Measurements from ENCODE around the gene SMTN. TPM values are rescaled to one million over a fixed set of nuclear protein-coding genes. Genes with fewer than 3 reads are reported as not detected.

The SMTN gene
- total and polyA plus RNA-seq, 4 experiments from 2014 or later, result 0.34 to 1.7 (median 1.2) TPM

- intact Hi-C loops (cut with micrococcal nuclease), result no loop called here
Measured at GRCh38 chr22:31130873-31131272, 49.8 kb downstream of the SMTN start.

DNA sequence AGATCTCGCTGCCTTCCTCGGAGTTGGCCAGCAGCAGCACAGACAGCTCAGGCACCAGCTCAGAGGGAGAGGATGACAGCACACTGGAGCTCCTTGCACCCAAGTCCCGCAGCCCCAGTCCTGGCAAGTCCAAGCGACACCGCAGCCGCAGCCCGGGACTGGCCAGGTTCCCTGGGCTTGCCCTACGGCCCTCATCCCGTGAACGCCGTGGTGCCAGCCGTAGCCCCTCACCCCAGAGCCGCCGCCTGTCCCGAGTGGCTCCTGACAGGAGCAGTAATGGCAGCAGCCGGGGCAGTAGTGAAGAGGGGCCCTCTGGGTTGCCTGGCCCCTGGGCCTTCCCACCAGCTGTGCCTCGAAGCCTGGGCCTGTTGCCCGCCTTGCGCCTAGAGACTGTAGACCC is 52.8 kb downstream of the SMTN start:
- no peak overlapping the region for H3K27ac Mint-ChIP-seq
- H3K4me3 Mint-ChIP-seq, result no peak overlapping the region
- no peak for DNase-seq
- Histone ChIP-seq H3K27ac (ENCODE audit: low read depth, low read length) (no peak overlapping the region), H3K4me1 (ENCODE audit: insufficient read depth, low read length) (no peaks in the 10 kb centered on the region), H3K36me3 (ENCODE audit: insufficient read depth, low read length) (no peaks in the 10 kb centered on the region), H3K4me3 (ENCODE audit: low read length in 2 of 2) (no peak overlapping the region), H3K27me3 (ENCODE audit: insufficient read depth, low read length) (no peaks in the 10 kb centered on the region), H3K9me3 (ENCODE audit: control insufficient read depth in 1 of 2, low read length in 2 of 2) (no peaks in the 10 kb centered on the region)
- CTCF ChIA-PET (ENCODE audit: partially characterized antibody), result no interaction called here
- peaks cover 0 to 3% of the 10 kb centered on the region in 2 donors for H3K27me3 Mint-ChIP-seq
- no peaks in the 10 kb centered on the region for H3K9me3 Mint-ChIP-seq
- no peaks in the 10 kb centered on the region for H3K36me3 Mint-ChIP-seq
- intact Hi-C loops (cut with micrococcal nuclease), result no loop called here
- no peaks in the 10 kb centered on the region for H3K4me1 Mint-ChIP-seq
- POLR2A ChIA-PET (ENCODE audit: partially characterized antibody), result interaction anchor here (0.6 kb wide), 1 partner anchor 214 kb away, joined by 3 read pairs; no protein-coding TSS in a partner anchor

More at GRCh38 chr22:31130873-31131272, 49.8 kb downstream of the SMTN start:
- Mint-ChIP-seq H3K36me3 (no peaks in the 10 kb centered on the region), H3K27me3 (peaks cover 0 to 1% of the 10 kb centered on the region in 2 donors), H3K4me3 (no peak overlapping the region), H3K27ac (no peak overlapping the region), H3K9me3 (no peaks in the 10 kb centered on the region), H3K4me1 (no peaks in the 10 kb centered on the region)
- Histone ChIP-seq H3K4me1 (ENCODE audit: insufficient read depth, low read length) (no peaks in the 10 kb centered on the region), H3K27ac (ENCODE audit: low read depth, low read length) (no peak overlapping the region), H3K9me3 (ENCODE audit: control insufficient read depth in 1 of 2, low read length in 2 of 2) (no peaks in the 10 kb centered on the region), H3K27me3 (ENCODE audit: insufficient read depth, low read length) (no peaks in the 10 kb centered on the region), H3K4me3 (ENCODE audit: low read length in 2 of 2) (no peak overlapping the region), H3K36me3 (ENCODE audit: insufficient read depth, low read length) (no peaks in the 10 kb centered on the region)
- CTCF ChIA-PET (ENCODE audit: partially characterized antibody), result no interaction called here
- DNase-seq, result no peak
- POLR2A ChIA-PET (ENCODE audit: partially characterized antibody), result no interaction called here

GRCh38 chr22:31134688-31135087 is 53.6 kb downstream of the SMTN start:
- Mint-ChIP-seq H3K4me1 (no peaks in the 10 kb centered on the region), H3K27me3 (peaks cover 0 to 3% of the 10 kb centered on the region in 2 donors), H3K4me3 (no peak overlapping the region), H3K36me3 (no peaks in the 10 kb centered on the region), H3K27ac (no peak overlapping the region), H3K9me3 (no peaks in the 10 kb centered on the region)
- Histone ChIP-seq H3K36me3 (ENCODE audit: insufficient read depth, low read length) (no peaks in the 10 kb centered on the region), H3K27ac (ENCODE audit: low read depth, low read length) (no peak overlapping the region), H3K9me3 (ENCODE audit: control insufficient read depth in 1 of 2, low read length in 2 of 2) (no peaks in the 10 kb centered on the region), H3K4me1 (ENCODE audit: insufficient read depth, low read length) (no peaks in the 10 kb centered on the region), H3K4me3 (ENCODE audit: low read length in 2 of 2) (no peak overlapping the region), H3K27me3 (ENCODE audit: insufficient read depth, low read length) (no peaks in the 10 kb centered on the region)
- CTCF ChIA-PET (ENCODE audit: partially characterized antibody), result no interaction called here
- intact Hi-C loops (cut with micrococcal nuclease), result no loop called here
- POLR2A ChIA-PET (ENCODE audit: partially characterized antibody), result no interaction called here
- no peak for DNase-seq

DNA sequence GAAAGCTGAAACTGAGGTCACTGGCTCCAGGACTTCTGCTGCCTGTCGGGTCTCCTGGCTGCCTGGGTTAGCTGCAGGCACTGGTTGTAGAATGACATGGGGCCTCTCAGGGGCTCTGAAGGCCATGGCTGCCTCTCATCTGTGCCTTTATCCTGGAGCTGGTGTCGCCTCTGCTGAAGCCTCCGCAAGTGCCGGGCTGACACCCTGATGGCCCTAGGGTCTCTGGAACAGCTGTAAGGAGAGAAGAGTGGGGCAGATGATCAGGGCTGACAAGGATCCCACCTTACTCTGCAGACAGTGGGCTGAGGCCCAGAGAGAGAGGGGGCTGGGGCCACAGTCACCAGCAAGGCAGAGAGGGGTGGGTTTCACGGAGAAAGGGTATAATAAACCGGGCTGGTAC is 54.6 kb downstream of the SMTN start:
- H3K27me3 Mint-ChIP-seq, result peaks cover 0 to 3% of the 10 kb centered on the region in 2 donors
- H3K4me1 ChIP-seq (ENCODE audit: insufficient read depth, low read length), result no peaks in the 10 kb centered on the region
- H3K36me3 Mint-ChIP-seq, result no peaks in the 10 kb centered on the region
- H3K36me3 ChIP-seq (ENCODE audit: insufficient read depth, low read length), result no peaks in the 10 kb centered on the region
- H3K9me3 ChIP-seq (ENCODE audit: control insufficient read depth in 1 of 2, low read length in 2 of 2), result no peaks in the 10 kb centered on the region
- ChIA-PET CTCF (ENCODE audit: partially characterized antibody) (no interaction called here), POLR2A (ENCODE audit: partially characterized antibody) (no interaction called here)
- H3K4me3 Mint-ChIP-seq, result no peak overlapping the region
- no peaks in the 10 kb centered on the region for H3K4me1 Mint-ChIP-seq
- peak overlapping the region in 1 of 7 donors; percentile 14 for H3K27ac Mint-ChIP-seq
- no peak for DNase-seq
- H3K27me3 ChIP-seq (ENCODE audit: insufficient read depth, low read length), result no peaks in the 10 kb centered on the region
- no peak overlapping the region for H3K4me3 ChIP-seq (ENCODE audit: low read length in 2 of 2)
- intact Hi-C loops (cut with micrococcal nuclease), result no loop called here
- H3K27ac ChIP-seq (ENCODE audit: low read depth, low read length), result no peak overlapping the region
- no peaks in the 10 kb centered on the region for H3K9me3 Mint-ChIP-seq

DNA sequence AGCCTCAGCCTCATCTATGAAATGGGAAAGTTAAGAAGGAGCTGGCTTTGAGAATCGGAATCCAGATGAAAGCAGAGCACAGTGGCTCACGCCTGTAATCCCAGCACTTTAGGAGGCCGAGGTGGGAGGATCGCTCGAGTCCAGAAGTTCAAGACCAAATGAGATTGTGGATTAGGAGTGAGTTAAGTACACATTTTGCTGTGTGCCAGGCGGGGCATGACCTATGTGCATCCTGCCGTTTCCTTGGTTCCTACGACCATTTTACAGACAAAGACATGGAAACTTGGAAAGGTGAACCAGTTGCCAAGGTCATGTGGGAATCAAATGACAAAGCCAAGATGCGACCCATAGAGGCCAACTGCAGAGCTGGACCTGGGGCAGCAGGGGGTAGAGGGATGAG is 55.0 kb downstream of the SMTN start:
- POLR2A ChIA-PET (ENCODE audit: partially characterized antibody), result no interaction called here
- no peak overlapping the region for H3K4me3 ChIP-seq (ENCODE audit: low read length in 2 of 2)
- no peak for DNase-seq
- Mint-ChIP-seq H3K27me3 (peaks cover 0 to 3% of the 10 kb centered on the region in 2 donors), H3K27ac (peak overlapping the region in 1 of 7 donors; percentile 14), H3K9me3 (no peaks in the 10 kb centered on the region), H3K4me3 (no peak overlapping the region), H3K4me1 (no peaks in the 10 kb centered on the region), H3K36me3 (no peaks in the 10 kb centered on the region)
- no peaks in the 10 kb centered on the region for H3K4me1 ChIP-seq (ENCODE audit: insufficient read depth, low read length)
- H3K27ac ChIP-seq (ENCODE audit: low read depth, low read length), result no peak overlapping the region
- intact Hi-C loops (cut with micrococcal nuclease), result no loop called here
- H3K9me3 ChIP-seq (ENCODE audit: control insufficient read depth in 1 of 2, low read length in 2 of 2), result no peaks in the 10 kb centered on the region
- CTCF ChIA-PET (ENCODE audit: partially characterized antibody), result no interaction called here
- no peaks in the 10 kb centered on the region for H3K36me3 ChIP-seq (ENCODE audit: insufficient read depth, low read length)
- no peaks in the 10 kb centered on the region for H3K27me3 ChIP-seq (ENCODE audit: insufficient read depth, low read length)

DNA sequence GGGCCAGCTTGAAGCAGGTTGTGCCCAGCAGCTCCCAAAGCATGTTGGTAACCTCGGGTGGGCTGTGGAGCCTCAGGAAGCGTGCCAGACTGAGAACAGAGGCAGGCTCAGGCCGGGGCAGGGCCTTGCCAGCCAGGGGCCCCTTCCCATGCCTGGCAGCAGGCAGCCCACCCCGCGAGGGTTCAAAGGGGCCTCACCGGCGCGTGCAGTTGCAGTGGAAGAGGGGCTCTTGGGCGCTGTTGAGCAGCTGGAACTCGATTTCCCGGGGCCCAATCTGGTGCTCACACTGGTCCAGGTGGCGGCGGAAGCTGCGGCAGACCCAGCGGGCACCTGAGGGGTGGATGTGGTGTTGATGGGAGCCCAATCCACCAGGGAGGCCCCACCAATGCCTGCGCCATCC is 55.6 kb downstream of the SMTN start:
- no peaks in the 10 kb centered on the region for H3K4me1 Mint-ChIP-seq
- H3K27me3 Mint-ChIP-seq, result peaks cover 0 to 3% of the 10 kb centered on the region in 2 donors
- H3K36me3 Mint-ChIP-seq, result no peaks in the 10 kb centered on the region
- no peak for DNase-seq
- Histone ChIP-seq H3K4me3 (ENCODE audit: low read length in 2 of 2) (no peak overlapping the region), H3K9me3 (ENCODE audit: control insufficient read depth in 1 of 2, low read length in 2 of 2) (no peaks in the 10 kb centered on the region), H3K36me3 (ENCODE audit: insufficient read depth, low read length) (no peaks in the 10 kb centered on the region), H3K27ac (ENCODE audit: low read depth, low read length) (no peak overlapping the region), H3K4me1 (ENCODE audit: insufficient read depth, low read length) (no peaks in the 10 kb centered on the region), H3K27me3 (ENCODE audit: insufficient read depth, low read length) (no peaks in the 10 kb centered on the region)
- CTCF ChIA-PET (ENCODE audit: partially characterized antibody), result no interaction called here
- no peak overlapping the region for H3K4me3 Mint-ChIP-seq
- H3K27ac Mint-ChIP-seq, result no peak overlapping the region
- POLR2A ChIA-PET (ENCODE audit: partially characterized antibody), result no interaction called here
- H3K9me3 Mint-ChIP-seq, result no peaks in the 10 kb centered on the region
- intact Hi-C loops (cut with micrococcal nuclease), result no loop called here

GRCh38 chr22:31137721-31138120 is 56.6 kb downstream of the SMTN start:
- Histone ChIP-seq H3K36me3 (ENCODE audit: insufficient read depth, low read length) (no peaks in the 10 kb centered on the region), H3K4me1 (ENCODE audit: insufficient read depth, low read length) (no peaks in the 10 kb centered on the region), H3K4me3 (ENCODE audit: low read length in 2 of 2) (no peak overlapping the region), H3K27me3 (ENCODE audit: insufficient read depth, low read length) (no peaks in the 10 kb centered on the region), H3K27ac (ENCODE audit: low read depth, low read length) (no peak overlapping the region), H3K9me3 (ENCODE audit: control insufficient read depth in 1 of 2, low read length in 2 of 2) (no peaks in the 10 kb centered on the region)
- Mint-ChIP-seq H3K4me1 (no peaks in the 10 kb centered on the region), H3K4me3 (no peak overlapping the region), H3K9me3 (no peaks in the 10 kb centered on the region), H3K27me3 (peaks cover 0 to 4% of the 10 kb centered on the region in 2 donors), H3K27ac (no peak overlapping the region), H3K36me3 (no peaks in the 10 kb centered on the region)
- intact Hi-C loops (cut with micrococcal nuclease), result no loop called here
- DNase-seq, result no peak
- ChIA-PET CTCF (ENCODE audit: partially characterized antibody) (interaction anchor here (1.1 kb wide), 1 partner anchor 169 kb away, joined by 3 read pairs; the partner anchor contains the start of genes MORC2 and TUG1), POLR2A (ENCODE audit: partially characterized antibody) (no interaction called here)

DNA sequence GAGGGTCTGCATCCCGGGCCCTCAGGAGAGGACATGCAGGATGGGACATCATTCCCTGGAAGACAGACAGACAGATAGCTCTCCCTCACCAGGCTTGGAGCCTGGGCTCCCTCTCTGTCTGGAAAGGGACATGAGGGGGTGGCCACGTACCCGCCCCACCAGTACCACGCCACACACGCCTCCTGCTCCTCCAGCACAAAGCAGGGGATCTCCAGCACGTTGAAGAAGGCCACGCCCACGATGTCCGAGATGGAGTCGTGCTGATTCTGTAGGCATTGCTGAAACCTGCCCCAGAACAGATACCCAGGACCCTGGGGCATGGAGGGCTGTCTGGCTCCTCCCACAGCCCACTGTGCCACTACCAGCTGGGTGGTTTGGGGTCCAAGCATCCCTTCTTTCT is 57.0 kb downstream of the SMTN start:
- Mint-ChIP-seq H3K4me1 (no peaks in the 10 kb centered on the region), H3K9me3 (no peaks in the 10 kb centered on the region), H3K27ac (no peak overlapping the region), H3K36me3 (no peaks in the 10 kb centered on the region), H3K4me3 (no peak overlapping the region), H3K27me3 (peaks cover 0 to 4% of the 10 kb centered on the region in 2 donors)
- no peak overlapping the region for H3K27ac ChIP-seq (ENCODE audit: low read depth, low read length)
- H3K4me3 ChIP-seq (ENCODE audit: low read length in 2 of 2), result no peak overlapping the region
- no peaks in the 10 kb centered on the region for H3K27me3 ChIP-seq (ENCODE audit: insufficient read depth, low read length)
- H3K4me1 ChIP-seq (ENCODE audit: insufficient read depth, low read length), result no peaks in the 10 kb centered on the region
- intact Hi-C loops (cut with micrococcal nuclease), result no loop called here
- ChIA-PET POLR2A (ENCODE audit: partially characterized antibody) (no interaction called here), CTCF (ENCODE audit: partially characterized antibody) (interaction anchor here (1.1 kb wide), 1 partner anchor 170 kb away, joined by 3 read pairs; the partner anchor contains the start of genes MORC2 and TUG1)
- DNase-seq, result no peak
- H3K36me3 ChIP-seq (ENCODE audit: insufficient read depth, low read length), result no peaks in the 10 kb centered on the region
- no peaks in the 10 kb centered on the region for H3K9me3 ChIP-seq (ENCODE audit: control insufficient read depth in 1 of 2, low read length in 2 of 2)
